ENCODE results near the gene COL6A3.

The COL6A3 gene

GRCh38 chr2:237413777-237414661, at the start of gene COL6A3:
TSS of gene COL6A3 (minus strand) at chr2:237414164. CDS start at chr2:237396817, 17,347 bp downstream.
- DNase-seq = no peak

GRCh38 chr2:237459741-237460174, 45.8 kb upstream of the COL6A3 start:
- no peak for DNase-seq

GRCh38 chr2:237459226-237459625, 45.3 kb upstream of the COL6A3 start:
- DNase-seq = no peak

GRCh38 chr2:237458519-237458918, 44.6 kb upstream of the COL6A3 start:
- DNase-seq = no peak

GRCh38 chr2:237457388-237457941, 43.5 kb upstream of the COL6A3 start:
- no peak for DNase-seq

- no peak for DNase-seq
These were observed 42.4 kb upstream of the COL6A3 start for GRCh38 chr2:237456200-237456843.

- DNase-seq = no peak
These were observed 41.8 kb upstream of the COL6A3 start for GRCh38 chr2:237455764-237456163.

- no peak for DNase-seq
These were observed 39.7 kb upstream of the COL6A3 start for GRCh38 chr2:237453671-237454070.

GRCh38 chr2:237452861-237453260, 38.9 kb upstream of the COL6A3 start:
- no peak for DNase-seq

- DNase-seq = no peak
These were observed 37.9 kb upstream of the COL6A3 start for GRCh38 chr2:237451643-237452469.

- DNase-seq = no peak
These were observed 36.6 kb upstream of the COL6A3 start for GRCh38 chr2:237450583-237450982.

- no peak for DNase-seq
These were observed 36.1 kb upstream of the COL6A3 start for GRCh38 chr2:237450108-237450507.

GRCh38 chr2:237449193-237449881, 35.4 kb upstream of the COL6A3 start:
- DNase-seq = no peak

GRCh38 chr2:237448626-237449025, 34.7 kb upstream of the COL6A3 start:
- DNase-seq = no peak

- DNase-seq = no peak
These were observed 34.2 kb upstream of the COL6A3 start for GRCh38 chr2:237448171-237448570.

- no peak for DNase-seq
These were observed 33.5 kb upstream of the COL6A3 start for GRCh38 chr2:237447496-237447895.

- DNase-seq = no peak
These were observed 32.3 kb upstream of the COL6A3 start for GRCh38 chr2:237446338-237446665.

- DNase-seq = no peak
These were observed 31.8 kb upstream of the COL6A3 start for GRCh38 chr2:237445611-237446337.

GRCh38 chr2:237444071-237444470, 30.1 kb upstream of the COL6A3 start:
- DNase-seq = no peak

GRCh38 chr2:237441605-237442274, 27.8 kb upstream of the COL6A3 start:
- DNase-seq = no peak

GRCh38 chr2:237440819-237441281, 26.9 kb upstream of the COL6A3 start:
- DNase-seq = no peak
